NT2/D1 (cell line): ENCODE measurements around the gene NMNAT1.

Experiments used
- SUZ12 ChIP-seq: IDR thresholded peaks from 2 replicates; pipeline ENCODE4 v1.6.1; 2011; ENCODE audit not compliant: insufficient read length, insufficient read depth; ENCODE audit errors: extremely low read depth
- YY1 ChIP-seq: IDR thresholded peaks from 2 replicates; pipeline ENCODE4 v1.6.1; 2011; ENCODE audit not compliant: insufficient read length, insufficient read depth
- ZNF274 ChIP-seq: IDR thresholded peaks from 2 replicates; pipeline ENCODE4 v1.6.1; 2011; ENCODE audit warnings: mild to moderate bottlenecking, low read depth, low read length

GRCh38 chr1:9990944-9991343 is 47.7 kb downstream of the NMNAT1 start:
- no peak for TF ChIP-seq YY1
- no peak for TF ChIP-seq ZNF274
- no peak for TF ChIP-seq SUZ12
